H1 (cell line): Measurements from ENCODE around the gene UNC13D. TPM values are rescaled to one million over a fixed set of nuclear protein-coding genes. Genes with fewer than 3 reads are reported as not detected.

ENCODE experiments used
- CTCF ChIA-PET: fragments of 300-600 bp; sonication (Branson Sonifier 250); formaldehyde crosslinking; loops from one replicate; lab custom pipeline; 2021; ENCODE audit not compliant: partially characterized antibody; lab: Charles Lee
- POLR2A ChIA-PET: fragments of 300-600 bp; sonication (Branson Sonifier 250); formaldehyde crosslinking; loops from one replicate; lab custom pipeline; 2021; ENCODE audit warnings: inconsistent platforms; ENCODE audit not compliant: partially characterized antibody; lab: Charles Lee
- DNase-seq, 2 experiments: peaks; one replicate each; pipeline versions ENCODE4 v3.0.0 to v3.0.0-alpha.2; 2010 to 2022; ENCODE audit warnings: low spot score in 2 of 2, low read depth in 1 of 2, mixed read lengths in 1 of 2
- FAIRE-seq: peaks from 2 replicates; lab custom pipeline; 2011; peaks lifted over from hg19 to GRCh38; lab: Jason Lieb, UNC
- H2AFZ ChIP-seq: 2 replicates; pipeline ENCODE4 v1.8.1; 2012; ENCODE audit warnings: low read length, inconsistent platforms
- H2AK5ac ChIP-seq: 2 replicates; pipeline ENCODE4 v1.6.1; 2013; ENCODE audit warnings: low read depth, low read length
- H2BK120ac ChIP-seq: replicated peaks from 2 replicates; pipeline ENCODE3; 2013; ENCODE audit warnings: low read depth, low read length, inconsistent platforms
- H2BK12ac ChIP-seq: 2 replicates; pipeline ENCODE4 v1.6.1; 2013; ENCODE audit warnings: low read depth, low read length
- H2BK15ac ChIP-seq: 2 replicates; pipeline ENCODE4 v1.6.1; 2013; ENCODE audit warnings: low read length
- H2BK20ac ChIP-seq: 2 replicates; pipeline ENCODE4 v1.6.1; 2013; ENCODE audit warnings: low read length
- H2BK5ac ChIP-seq: 2 replicates; pipeline ENCODE4 v1.6.1; 2013; ENCODE audit warnings: low read depth, low read length
- H3K14ac ChIP-seq: 2 replicates; pipeline ENCODE4 v1.6.1; 2013; ENCODE audit warnings: inconsistent platforms; ENCODE audit not compliant: insufficient read length
- H3K18ac ChIP-seq: 2 replicates; pipeline ENCODE4 v1.6.1; 2013; ENCODE audit warnings: low read length; ENCODE audit errors: extremely low read depth
- H3K23ac ChIP-seq: 2 replicates; pipeline ENCODE4 v1.6.1; 2013; ENCODE audit warnings: inconsistent platforms; ENCODE audit not compliant: insufficient read length
- H3K23me2 ChIP-seq: 2 replicates; pipeline ENCODE4 v1.6.1; 2013; ENCODE audit warnings: low read depth, low read length
- H3K27ac ChIP-seq: 2 replicates; pipeline ENCODE4 v1.6.1; 2011; ENCODE audit warnings: low read depth, low read length, inconsistent platforms
- H3K27me3 ChIP-seq, 4 experiments: replicated peaks in 1 of 4; 1 replicate in 1 of 4; 2 replicates in 3 of 4; pipeline versions ENCODE4 v1.6.1 to v1.8.1; 2011 to 2013; ENCODE audit warnings: low read length in 3 of 4, mild to moderate bottlenecking in 3 of 4, inconsistent platforms in 2 of 4, mixed read lengths in 2 of 4, moderate library complexity in 1 of 4; ENCODE audit not compliant: control insufficient read depth in 3 of 4, insufficient read depth in 3 of 4; ENCODE audit errors: extremely low read depth in 1 of 4
- H3K36me3 ChIP-seq, 4 experiments: 2 replicates each; pipeline versions ENCODE4 v1.6.1 to v1.8.1; 2011 to 2013; ENCODE audit warnings: mild to moderate bottlenecking in 4 of 4, low read length in 3 of 4, moderate library complexity in 2 of 4, control low read depth in 1 of 4, inconsistent platforms in 1 of 4; ENCODE audit not compliant: insufficient read depth in 4 of 4, control insufficient read depth in 2 of 4
- H3K4ac ChIP-seq: replicated peaks from 2 replicates; pipeline ENCODE3; 2013; ENCODE audit warnings: low read length, low read depth, mixed read lengths, inconsistent platforms; ENCODE audit not compliant: insufficient read length
- H3K4me1 ChIP-seq, 4 experiments: replicated peaks in 1 of 4; 1 replicate in 1 of 4; 2 replicates in 3 of 4; pipeline versions ENCODE4 v1.6.1 to v1.8.1; 2011 to 2013; ENCODE audit warnings: low read length in 3 of 4, inconsistent platforms in 2 of 4, mixed read lengths in 1 of 4; ENCODE audit not compliant: insufficient read depth in 4 of 4, control insufficient read depth in 3 of 4
- H3K4me2 ChIP-seq, 2 experiments: 2 replicates each; pipeline versions ENCODE4 v1.6.1 to v1.8.1; 2011 to 2013; ENCODE audit warnings: low read depth in 2 of 2, low read length in 2 of 2, control low read depth in 1 of 2, inconsistent platforms in 1 of 2, mild to moderate bottlenecking in 1 of 2; ENCODE audit not compliant: insufficient read depth in 1 of 2
- H3K4me3 ChIP-seq, 4 experiments: fragments of 200-600, 300-600 bp in 1 of 4; sonication (generic), shearing (Covaris generic), sonication (Bioruptor Twin) in 1 of 4; 2 replicates each; pipeline versions ENCODE4 v1.5.1 to v1.8.1; 2011 to 2016; ENCODE audit warnings: low read length in 4 of 4, low read depth in 3 of 4, control low read depth in 2 of 4, inconsistent platforms in 2 of 4, mild to moderate bottlenecking in 2 of 4, mixed read lengths in 1 of 4, moderate library complexity in 1 of 4; ENCODE audit not compliant: insufficient read depth in 2 of 4; ENCODE audit errors: extremely low read depth in 1 of 4
- H3K56ac ChIP-seq: replicated peaks from 2 replicates; pipeline ENCODE3; 2013; ENCODE audit warnings: low read depth, mild to moderate bottlenecking, mixed read lengths, low read length, inconsistent platforms; ENCODE audit not compliant: insufficient read length
- H3K79me1 ChIP-seq: 2 replicates; pipeline ENCODE4 v1.6.1; 2013; ENCODE audit warnings: low read depth, low read length, control low read depth
- H3K79me2 ChIP-seq, 2 experiments: 2 replicates each; pipeline versions ENCODE4 v1.6.1 to v1.8.1; 2012 to 2013; ENCODE audit warnings: low read length in 2 of 2, mild to moderate bottlenecking in 2 of 2, inconsistent platforms in 1 of 2; ENCODE audit not compliant: insufficient read depth in 2 of 2, control insufficient read depth in 1 of 2
- H3K9ac ChIP-seq, 4 experiments: replicated peaks in 1 of 4; 1 replicate in 1 of 4; 2 replicates in 3 of 4; pipeline versions ENCODE4 v1.6.1 to v1.8.1; 2011 to 2013; ENCODE audit warnings: low read depth in 3 of 4, low read length in 3 of 4, control low read depth in 2 of 4, mild to moderate bottlenecking in 2 of 4, moderate library complexity in 2 of 4, inconsistent platforms in 1 of 4; ENCODE audit errors: extremely low read depth in 1 of 4
- H3K9me3 ChIP-seq, 2 experiments: 2 replicates each; pipeline versions ENCODE4 v1.6.1 to v1.8.1; 2012 to 2013; ENCODE audit warnings: mild to moderate bottlenecking in 2 of 2, moderate library complexity in 2 of 2, control low read depth in 1 of 2, inconsistent platforms in 1 of 2, low read depth in 1 of 2, low read length in 1 of 2, mixed read lengths in 1 of 2; ENCODE audit not compliant: insufficient read depth in 2 of 2
- H4K20me1 ChIP-seq, 2 experiments: replicated peaks in 1 of 2; 2 replicates each; pipeline versions ENCODE3 to v1.8.1; 2011 to 2013; ENCODE audit warnings: inconsistent platforms in 2 of 2, low read length in 2 of 2, mild to moderate bottlenecking in 1 of 2; ENCODE audit not compliant: insufficient read depth in 2 of 2, control insufficient read depth in 1 of 2
- H4K5ac ChIP-seq: 2 replicates; pipeline ENCODE4 v1.6.1; 2013; ENCODE audit warnings: low read length, low read depth, mixed read lengths, inconsistent platforms; ENCODE audit not compliant: insufficient read length
- H4K8ac ChIP-seq: 2 replicates; pipeline ENCODE4 v1.8.0; 2013; ENCODE audit warnings: mild to moderate bottlenecking, moderate library complexity, low read length, inconsistent platforms; ENCODE audit not compliant: insufficient read depth; ENCODE audit errors: extremely low read depth
- H4K91ac ChIP-seq: replicated peaks from 2 replicates; pipeline ENCODE3; 2013; ENCODE audit warnings: low read length, mixed read lengths, inconsistent platforms; ENCODE audit not compliant: insufficient read length
- CBX8 ChIP-seq: fragments of 300-800, 300-1000 bp; sonication (generic); IDR thresholded peaks from 2 replicates; pipeline ENCODE4 v1.7.1; 2016; ENCODE audit warnings: low read depth, low read length, borderline replicate concordance
- CEBPB ChIP-seq: IDR thresholded peaks from 2 replicates; pipeline ENCODE4 v1.6.1; 2012; ENCODE audit warnings: low read depth, low read length
- POLR2A ChIP-seq, 2 experiments: IDR thresholded peaks; 1 replicate in 1 of 2; 2 replicates in 1 of 2; pipeline ENCODE4 v1.6.1; 2011; ENCODE audit warnings: low read depth in 2 of 2, low read length in 2 of 2, mild to moderate bottlenecking in 2 of 2; ENCODE audit errors: control extremely low read depth in 1 of 2
- SP1 ChIP-seq: IDR thresholded peaks from 2 replicates; pipeline ENCODE4 v1.6.1; 2011; ENCODE audit warnings: low read depth, low read length
- TBP ChIP-seq: IDR thresholded peaks from 2 replicates; pipeline ENCODE4 v1.6.1; 2011; ENCODE audit warnings: low read depth, low read length, improper control_type of control experiment
- TCF12 ChIP-seq: IDR thresholded peaks from 2 replicates; pipeline ENCODE4 v1.6.1; 2011; ENCODE audit warnings: low read depth, mild to moderate bottlenecking, low read length
- WGBS, 2 experiments: shearing (Covaris generic) in 1 of 2; methylation state at CpG; one replicate each; pipeline versions ENCODE4 v1.1.6 to v1.1.7; 2013 to 2015; ENCODE audit warnings: low lambda C conversion rate in 2 of 2, mixed read lengths in 2 of 2, inconsistent platforms in 1 of 2, low coverage in 1 of 2, missing lambda C conversion rate in 1 of 2; ENCODE audit not compliant: insufficient replicate concordance in 2 of 2, insufficient coverage in 1 of 2, insufficient read length in 1 of 2; ENCODE audit errors: extremely low coverage in 1 of 2, missing lambda C conversion rate in 1 of 2; 5-methylcytosine and 5-hydroxymethylcytosine counted together
- polyA plus RNA-seq, 7 experiments: library from polyadenylated mRNA; depleted of rRNA in 3 of 7; stranded (reverse) in 5 of 7; unstranded in 2 of 7; fragments of >200 nt in 5 of 7; fragments of 200-250 nt in 2 of 7; gene quantifications; 1 replicate in 5 of 7; 2 replicates in 1 of 7; 4 replicates in 1 of 7; pipeline versions ENCODE4 v1.2.1 to v1.2.3, GENCODE V29; 2011 to 2013; ENCODE audit warnings: missing spikeins in 2 of 7, mixed read lengths in 2 of 7
- total RNA-seq: library from RNA; stranded (reverse); fragmentation: NEBNext Ultra II Directional; extraction: Animal tissue kit (Norgen Biotek cat#: 25700); gene quantifications from 2 replicates; pipeline ENCODE4 v1.2.1, GENCODE V29; 2021
- TF ChIP-seq, protein P1 (sequence below), 3 experiments: IDR thresholded peaks; 1 replicate in 2 of 3; 2 replicates in 1 of 3; pipeline versions ENCODE4 v1.5.1 to v1.6.1; 2011; ENCODE audit warnings: low read length in 3 of 3, mild to moderate bottlenecking in 3 of 3, inconsistent platforms in 2 of 3, low read depth in 1 of 3, moderate library complexity in 1 of 3; ENCODE audit not compliant: insufficient read depth in 1 of 3; ENCODE audit errors: control extremely low read depth in 1 of 3

UNC13D gene
- total and polyA plus RNA-seq, 2 of the 8 experiments (the other 6 are each of a cell fraction or from before 2014, with no cell fraction given): 3.6 to 8.4 TPM

GRCh38 chr17:75885431-75885830 lies 41.2 kb upstream of the UNC13D start:
- H3K14ac ChIP-seq: no peak overlapping the region
- H3K23me2 ChIP-seq: no peaks in the 10 kb centered on the region
- ChIA-PET POLR2A (interaction anchor here (3.3 to 6.3 kb wide), 2 partner anchors 13 to 19 kb away, joined by 9 to 40 read pairs; partner anchors contain the start of genes MRPL38 and TRIM65), CTCF (interaction anchor here (0.6 to 2.1 kb wide), 5 partner anchors 9 to 488 kb away, joined by 3 to 7 read pairs (median 3); no protein-coding TSS in a partner anchor)
- no peak overlapping the region for H2AFZ ChIP-seq
- no peak overlapping the region for H4K91ac ChIP-seq
- no peak overlapping the region for H2BK5ac ChIP-seq
- no peak overlapping the region for H3K23ac ChIP-seq
- H3K36me3 ChIP-seq: peaks cover 0 to 2% (median 0%) of the 10 kb centered on the region in 4 experiments; a peak in 3 of 8 replicates
- H2BK20ac ChIP-seq: no peak overlapping the region
- no peaks in the 10 kb centered on the region for H3K9me3 ChIP-seq
- peaks cover 1 to 3% of the 10 kb centered on the region in 2 experiments for H4K20me1 ChIP-seq
- no peak overlapping the region for H4K5ac ChIP-seq
- no peak overlapping the region for H3K56ac ChIP-seq
- TF ChIP-seq SP1: no peak
- TF ChIP-seq CBX8: no peak
- TF ChIP-seq POLR2A (IDR thresholded peaks at IDR 0.05; ENCODE audit: control extremely low read depth in 1 of 2, low read depth in 2 of 2, low read length in 2 of 2): no peak
- TF ChIP-seq TCF12: no peak
- no peak for TF ChIP-seq CEBPB
- TF ChIP-seq, protein P1, sequence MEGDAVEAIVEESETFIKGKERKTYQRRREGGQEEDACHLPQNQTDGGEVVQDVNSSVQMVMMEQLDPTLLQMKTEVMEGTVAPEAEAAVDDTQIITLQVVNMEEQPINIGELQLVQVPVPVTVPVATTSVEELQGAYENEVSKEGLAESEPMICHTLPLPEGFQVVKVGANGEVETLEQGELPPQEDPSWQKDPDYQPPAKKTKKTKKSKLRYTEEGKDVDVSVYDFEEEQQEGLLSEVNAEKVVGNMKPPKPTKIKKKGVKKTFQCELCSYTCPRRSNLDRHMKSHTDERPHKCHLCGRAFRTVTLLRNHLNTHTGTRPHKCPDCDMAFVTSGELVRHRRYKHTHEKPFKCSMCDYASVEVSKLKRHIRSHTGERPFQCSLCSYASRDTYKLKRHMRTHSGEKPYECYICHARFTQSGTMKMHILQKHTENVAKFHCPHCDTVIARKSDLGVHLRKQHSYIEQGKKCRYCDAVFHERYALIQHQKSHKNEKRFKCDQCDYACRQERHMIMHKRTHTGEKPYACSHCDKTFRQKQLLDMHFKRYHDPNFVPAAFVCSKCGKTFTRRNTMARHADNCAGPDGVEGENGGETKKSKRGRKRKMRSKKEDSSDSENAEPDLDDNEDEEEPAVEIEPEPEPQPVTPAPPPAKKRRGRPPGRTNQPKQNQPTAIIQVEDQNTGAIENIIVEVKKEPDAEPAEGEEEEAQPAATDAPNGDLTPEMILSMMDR (IDR thresholded peaks at IDR 0.05; ENCODE audit: control extremely low read depth in 1 of 3, insufficient read depth in 1 of 3, low read depth in 1 of 3, low read length in 3 of 3): no peak
- no peak for TF ChIP-seq TBP
- H3K4ac ChIP-seq: no peak overlapping the region
- no peaks in the 10 kb centered on the region for H3K27me3 ChIP-seq
- H3K4me3 ChIP-seq: no peak overlapping the region
- H3K9ac ChIP-seq: no peak overlapping the region
- no peaks in the 10 kb centered on the region for H3K4me1 ChIP-seq
- H2BK15ac ChIP-seq: no peak overlapping the region
- H3K27ac ChIP-seq: no peak overlapping the region
- H2BK12ac ChIP-seq: no peak overlapping the region
- DNase-seq (no peak), FAIRE-seq (no peak)
- H3K18ac ChIP-seq: no peak overlapping the region
- no peak overlapping the region for H3K4me2 ChIP-seq
- 93% methylated on average over 8 of the region's 8 CpGs; no CpG with 5 or more reads in 1 of the 2 experiments for WGBS, 2 experiments
- no peaks in the 10 kb centered on the region for H3K79me1 ChIP-seq
- no peaks in the 10 kb centered on the region for H3K79me2 ChIP-seq
- H2BK120ac ChIP-seq: no peak overlapping the region
- no peak overlapping the region for H2AK5ac ChIP-seq
- no peak overlapping the region for H4K8ac ChIP-seq
